Upper lobe of left lung (tissue), 6 donors: ENCODE results near the gene DNAJB8. TPM values are rescaled to one million over a fixed set of nuclear protein-coding genes. Genes with fewer than 3 reads are reported as not detected.

ENCODE experiments used
- ATAC-seq, 2 donors: fragments of 200-7000 bp; cut with Tn5 transposase; one replicate each; pipeline ENCODE4 v1.9.1; 2022; ENCODE audit warnings: mild to moderate bottlenecking in 2 of 2, moderate library complexity in 2 of 2; ENCODE audit not compliant: low FRiP score in 2 of 2
- DNase-seq, 2 donors: peaks; one replicate each; pipeline ENCODE4 v3.0.0-alpha.2; 2019 to 2020
- H3K27ac ChIP-seq, 4 donors: fragments of 200-600 bp; sonication (generic); one replicate each; pipeline ENCODE4 v1.5.1; 2016 to 2019
- H3K27me3 ChIP-seq, 4 donors: fragments of 200-600 bp; sonication (generic); one replicate each; pipeline ENCODE4 v1.5.1; 2017 to 2019
- H3K36me3 ChIP-seq, 4 donors: fragments of 200-600 bp; sonication (generic); one replicate each; pipeline ENCODE4 v1.5.1; 2016 to 2019
- H3K4me1 ChIP-seq, 4 donors: fragments of 200-600 bp; sonication (generic); one replicate each; pipeline ENCODE4 v1.5.1; 2018 to 2019
- H3K4me3 ChIP-seq, 4 donors: fragments of 200-600 bp; sonication (generic); one replicate each; pipeline ENCODE4 v1.5.1; 2017 to 2019; ENCODE audit warnings: mild to moderate bottlenecking in 2 of 4, moderate library complexity in 1 of 4
- H3K9me3 ChIP-seq, 4 donors: fragments of 200-600 bp; sonication (generic); one replicate each; pipeline ENCODE4 v1.5.1; 2018 to 2019
- EP300 ChIP-seq, 4 donors: sonication (generic); formaldehyde crosslinking; IDR thresholded peaks; one replicate each; pipeline ENCODE4 v1.5.1; 2017; ENCODE audit warnings: antibody characterized with exemption in 4 of 4, control low read depth in 2 of 4
- POLR2A ChIP-seq, 4 donors: fragments of 450-650 bp; IDR thresholded peaks; one replicate each; pipeline ENCODE4 v1.5.1; 2016 to 2017; ENCODE audit warnings: antibody characterized with exemption in 4 of 4, mild to moderate bottlenecking in 2 of 4
- POLR2AphosphoS5 ChIP-seq, 2 donors: sonication (generic); formaldehyde crosslinking; IDR thresholded peaks; one replicate each; pipeline ENCODE4 v1.5.1; 2017; ENCODE audit warnings: antibody characterized with exemption in 2 of 2
- WGBS, 2 donors: methylation state at CpG; one replicate each; pipeline ENCODE4 v1.1.5; 2017 to 2018; 5-methylcytosine and 5-hydroxymethylcytosine counted together
- total RNA-seq, 6 donors: library from RNA; depleted of rRNA in 4 of 6; stranded (reverse); fragments of >200 nt in 4 of 6; gene quantifications; one replicate each; pipeline versions ENCODE4 v1.1.0 to v1.2.1, GENCODE V29; 2016 to 2021
- TF ChIP-seq, protein P1 (sequence below), 6 experiments: fragments of 450-650 bp in 4 of 6; fragments of 200-600 bp in 2 of 6; sonication (generic) in 2 of 6; IDR thresholded peaks; one replicate each; pipeline ENCODE4 v1.5.1; 2016 to 2019; ENCODE audit warnings: antibody characterized with exemption in 6 of 6
- donor health status: DM: no; HTN: no; CAD: no; lungs with moderate emphysema.
- donor health status: DM: no; HTN: yes; CAD: no; lungs with severe emphysema.

DNAJB8 gene
- total RNA-seq, 6 donors from 2014 or later, result not detected

GRCh38 chr3:128436214-128436613, 30.5 kb downstream of the DNAJB8 start:
- Histone ChIP-seq H3K4me3 (no peak overlapping the region), H3K27ac (no peak overlapping the region), H3K36me3 (no peaks in the 10 kb centered on the region), H3K9me3 (no peaks in the 10 kb centered on the region), H3K27me3 (peaks cover 0 to 18% (median 8%) of the 10 kb centered on the region in 4 donors), H3K4me1 (peaks cover 9 to 13% (median 12%) of the 10 kb centered on the region in 4 donors)
- ATAC-seq (no peak), DNase-seq (no peak)
- 84 to 90% methylated on average over 3 of the region's 3 CpGs for WGBS, 2 donors
- TF ChIP-seq EP300 (IDR thresholded peaks at IDR 0.05), result no peak
- TF ChIP-seq, protein P1, sequence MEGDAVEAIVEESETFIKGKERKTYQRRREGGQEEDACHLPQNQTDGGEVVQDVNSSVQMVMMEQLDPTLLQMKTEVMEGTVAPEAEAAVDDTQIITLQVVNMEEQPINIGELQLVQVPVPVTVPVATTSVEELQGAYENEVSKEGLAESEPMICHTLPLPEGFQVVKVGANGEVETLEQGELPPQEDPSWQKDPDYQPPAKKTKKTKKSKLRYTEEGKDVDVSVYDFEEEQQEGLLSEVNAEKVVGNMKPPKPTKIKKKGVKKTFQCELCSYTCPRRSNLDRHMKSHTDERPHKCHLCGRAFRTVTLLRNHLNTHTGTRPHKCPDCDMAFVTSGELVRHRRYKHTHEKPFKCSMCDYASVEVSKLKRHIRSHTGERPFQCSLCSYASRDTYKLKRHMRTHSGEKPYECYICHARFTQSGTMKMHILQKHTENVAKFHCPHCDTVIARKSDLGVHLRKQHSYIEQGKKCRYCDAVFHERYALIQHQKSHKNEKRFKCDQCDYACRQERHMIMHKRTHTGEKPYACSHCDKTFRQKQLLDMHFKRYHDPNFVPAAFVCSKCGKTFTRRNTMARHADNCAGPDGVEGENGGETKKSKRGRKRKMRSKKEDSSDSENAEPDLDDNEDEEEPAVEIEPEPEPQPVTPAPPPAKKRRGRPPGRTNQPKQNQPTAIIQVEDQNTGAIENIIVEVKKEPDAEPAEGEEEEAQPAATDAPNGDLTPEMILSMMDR (IDR thresholded peaks at IDR 0.05), result no peak
- TF ChIP-seq POLR2AphosphoS5 (IDR thresholded peaks at IDR 0.05), result no peak
- no peak for TF ChIP-seq POLR2A (IDR thresholded peaks at IDR 0.05)

DNA sequence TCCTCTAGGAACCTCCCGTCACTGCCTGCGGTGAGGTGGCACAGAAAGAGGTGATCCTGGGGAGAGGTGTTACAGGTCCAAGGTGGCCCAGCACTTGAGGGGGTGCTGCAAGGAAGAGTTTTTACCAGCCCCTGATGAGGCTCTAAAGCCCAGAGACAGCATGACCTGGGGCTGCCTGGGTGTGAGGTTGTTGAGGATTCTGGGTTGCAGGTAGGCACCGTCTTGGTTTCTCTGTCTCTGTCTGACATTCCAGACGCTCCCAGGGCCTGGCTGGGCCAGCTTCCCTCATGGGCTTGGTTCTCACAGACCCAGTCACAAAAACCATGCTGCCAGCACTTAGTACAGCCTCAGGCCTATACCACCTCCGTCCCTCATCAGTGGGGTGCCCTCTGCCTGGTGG, 31.1 kb downstream of the DNAJB8 start:
- no peak overlapping the region for H3K27ac ChIP-seq

DNA sequence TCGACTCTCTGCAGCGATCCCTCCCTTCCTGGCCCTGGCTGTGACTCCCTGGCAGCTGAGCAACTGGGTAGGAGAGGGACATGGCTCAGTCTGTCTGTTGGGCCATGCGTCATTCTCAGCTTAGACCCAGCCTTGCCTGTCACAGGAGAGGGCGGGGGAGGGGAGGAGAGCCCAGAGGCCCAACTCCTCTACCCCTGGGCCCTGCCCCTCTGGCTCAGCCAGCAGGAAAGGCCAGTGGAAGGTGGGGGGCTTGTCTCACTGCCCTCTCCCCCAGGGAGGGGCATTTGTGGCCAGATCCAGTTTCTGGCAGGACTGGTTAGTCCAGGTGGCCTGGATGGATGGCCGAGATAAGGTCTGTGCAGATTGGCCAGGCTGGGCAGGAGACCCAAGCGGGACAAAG, 31.6 kb downstream of the DNAJB8 start:
- Histone ChIP-seq H3K4me1 (peaks cover 9 to 13% (median 12%) of the 10 kb centered on the region in 4 donors), H3K9me3 (no peaks in the 10 kb centered on the region), H3K27me3 (peaks cover 0 to 18% (median 8%) of the 10 kb centered on the region in 4 donors), H3K4me3 (no peak overlapping the region), H3K27ac (no peak overlapping the region), H3K36me3 (no peaks in the 10 kb centered on the region)
- DNase-seq, result no peak
- ATAC-seq, result no peak
- TF ChIP-seq POLR2A (IDR thresholded peaks at IDR 0.05) (no peak), EP300 (IDR thresholded peaks at IDR 0.05) (no peak), POLR2AphosphoS5 (IDR thresholded peaks at IDR 0.05) (no peak)
- TF ChIP-seq, protein P1 (IDR thresholded peaks at IDR 0.05), result no peak
- 85 to 86% methylated on average over 2 to 6 of the region's 6 CpGs for WGBS, 2 donors

More for the DNA sequence above, 31.1 kb downstream of the DNAJB8 start:
- TF ChIP-seq POLR2AphosphoS5 (IDR thresholded peaks at IDR 0.05), result no peak
- no peak for TF ChIP-seq POLR2A (IDR thresholded peaks at IDR 0.05)
- TF ChIP-seq, protein P1 (IDR thresholded peaks at IDR 0.05), result no peak
- TF ChIP-seq EP300 (IDR thresholded peaks at IDR 0.05), result no peak
- H3K9me3 ChIP-seq, result no peaks in the 10 kb centered on the region
- WGBS, 2 donors, result 78 to 85% methylated on average over 1 to 5 of the region's 5 CpGs
- H3K4me1 ChIP-seq, result peaks cover 9 to 13% (median 12%) of the 10 kb centered on the region in 4 donors
- H3K4me3 ChIP-seq, result no peak overlapping the region
- DNase-seq (no peak), ATAC-seq (no peak)
- no peaks in the 10 kb centered on the region for H3K36me3 ChIP-seq
- peaks cover 0 to 18% (median 8%) of the 10 kb centered on the region in 4 donors for H3K27me3 ChIP-seq

GRCh38 chr3:128434524-128434923, 32.2 kb downstream of the DNAJB8 start:
- Histone ChIP-seq H3K4me1 (peaks cover 9 to 13% (median 12%) of the 10 kb centered on the region in 4 donors), H3K27ac (no peak overlapping the region), H3K4me3 (no peak overlapping the region), H3K9me3 (no peaks in the 10 kb centered on the region), H3K27me3 (peaks cover 0 to 18% (median 8%) of the 10 kb centered on the region in 4 donors), H3K36me3 (no peaks in the 10 kb centered on the region)
- TF ChIP-seq POLR2A (IDR thresholded peaks at IDR 0.05), result no peak
- no peak for TF ChIP-seq EP300 (IDR thresholded peaks at IDR 0.05)
- TF ChIP-seq, protein P1 (IDR thresholded peaks at IDR 0.05), result no peak
- no peak for TF ChIP-seq POLR2AphosphoS5 (IDR thresholded peaks at IDR 0.05)
- no peak for DNase-seq
- WGBS, 2 donors, result 86 to 93% methylated on average over 2 of the region's 2 CpGs
- ATAC-seq, result no peak

DNA sequence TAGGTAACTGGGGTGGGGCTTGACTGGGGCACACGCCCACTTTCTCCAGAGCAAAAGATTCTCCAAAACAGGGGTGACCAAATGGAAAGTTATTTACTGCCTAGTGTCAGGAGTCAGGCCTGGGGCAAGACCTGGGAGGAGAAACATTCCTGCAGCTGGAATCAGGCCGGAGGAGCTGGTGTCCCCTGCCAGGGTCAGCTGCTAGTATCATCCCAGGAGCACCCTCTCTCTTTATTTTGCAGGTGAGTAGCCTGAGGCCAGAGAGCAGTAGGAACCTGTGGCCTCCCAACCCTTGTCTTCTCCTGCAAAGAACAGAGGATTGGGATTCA, 32.9 kb downstream of the DNAJB8 start:
- H3K27me3 ChIP-seq, result peaks cover 0 to 18% (median 8%) of the 10 kb centered on the region in 4 donors
- no peaks in the 10 kb centered on the region for H3K9me3 ChIP-seq
- no peak overlapping the region for H3K27ac ChIP-seq
- H3K4me3 ChIP-seq, result no peak overlapping the region
- WGBS, 2 donors, result 39 to 88% methylated on average over 2 of the region's 2 CpGs
- no peak for DNase-seq
- TF ChIP-seq POLR2A (IDR thresholded peaks at IDR 0.05) (no peak), EP300 (IDR thresholded peaks at IDR 0.05) (no peak), POLR2AphosphoS5 (IDR thresholded peaks at IDR 0.05) (no peak)
- TF ChIP-seq, protein P1 (IDR thresholded peaks at IDR 0.05), result no peak
- no peak for ATAC-seq
- H3K36me3 ChIP-seq, result no peaks in the 10 kb centered on the region
- peaks cover 9 to 13% (median 12%) of the 10 kb centered on the region in 4 donors for H3K4me1 ChIP-seq
